Adrenal gland (tissue), 12 donors: ENCODE results near the gene KIF5C. TPM values are rescaled to one million over a fixed set of nuclear protein-coding genes. Genes with fewer than 3 reads are reported as not detected.

Source experiments
- DNase-seq, 7 donors: peaks; one replicate each; pipeline ENCODE4 v3.0.0-alpha.2; 2019 to 2020
- H3K27ac ChIP-seq, 5 donors: fragments of 200-600 bp; sonication (generic) in 4 of 5; 1 replicate in 3 of 5; 2 replicates in 2 of 5; pipeline versions ENCODE4 v1.5.1 to v1.8.0; 2016 to 2020; ENCODE audit warnings: mild to moderate bottlenecking in 1 of 5
- H3K27me3 ChIP-seq: fragments of 200-600 bp; 2 replicates; pipeline ENCODE4 v1.8.0; 2021
- H3K36me3 ChIP-seq, 2 donors: fragments of 200-600 bp; replicated peaks in 1 of 2; 1 replicate in 1 of 2; 2 replicates in 1 of 2; pipeline versions ENCODE4 v1.5.1 to v1.8.0; 2018 to 2022
- H3K4me1 ChIP-seq, 2 donors: fragments of 200-600 bp; replicated peaks in 1 of 2; 1 replicate in 1 of 2; 2 replicates in 1 of 2; pipeline versions ENCODE4 v1.5.1 to v1.8.0; 2018 to 2021
- H3K4me3 ChIP-seq, 4 donors: fragments of 200-600 bp; sonication (generic) in 3 of 4; one replicate each; pipeline ENCODE4 v1.5.1; 2016 to 2018
- H3K9me3 ChIP-seq, 3 donors: fragments of 200-600 bp; sonication (generic) in 1 of 3; replicated peaks in 1 of 3; 1 replicate in 2 of 3; 2 replicates in 1 of 3; pipeline versions ENCODE4 v1.5.1 to v1.8.0; 2016 to 2021
- POLR2A ChIP-seq, 2 donors: fragments of 450-650 bp; IDR thresholded peaks; one replicate each; pipeline ENCODE4 v1.6.1; 2017; ENCODE audit warnings: antibody characterized with exemption in 2 of 2, mild to moderate bottlenecking in 2 of 2, moderate library complexity in 1 of 2
- WGBS, 4 donors: extraction: QIAGEN DNeasy Blood & Tissue Kit in 2 of 4; methylation state at CpG; one replicate each; pipeline versions ENCODE4 v1.1.5 to v1.1.7; 2013 to 2017; 5-methylcytosine and 5-hydroxymethylcytosine counted together
- intact Hi-C, 2 donors: fragments of 100-400 bp; cut with DNase I; formaldehyde crosslinking; loops; one replicate each; pipeline versions ENCODE4 v1.14.1 to v1.15.0; 2022 to 2023
- polyA plus RNA-seq, 3 donors: library from polyadenylated mRNA; stranded (reverse); fragments of 200-250 nt in 2 of 3; fragments of 350-450 nt in 1 of 3; fragmentation: Illumina TruSeq in 1 of 3; extraction: RNeasy Lipid Tissue Mini Kit (QIAGEN cat#74804) in 1 of 3; gene quantifications; one replicate each; pipeline ENCODE4 v1.2.3, GENCODE V29; 2013 to 2014
- total RNA-seq, 9 donors: library from RNA; depleted of rRNA in 4 of 9; stranded (reverse); fragments of >200 nt in 4 of 9; fragments of 120-200 nt in 1 of 9; fragmentation: NEBNext Ultra II Directional in 1 of 9; extraction: Animal tissue kit (Norgen Biotek cat#: 25700) in 1 of 9; gene quantifications; one replicate each; pipeline versions ENCODE4 v1.1.0 to v1.2.4, GENCODE V29; 2013 to 2023
- TF ChIP-seq, protein P1 (sequence below), 6 experiments: fragments of 450-650 bp in 4 of 6; fragments of 200-600 bp in 2 of 6; sonication (generic) in 1 of 6; IDR thresholded peaks; 1 replicate in 5 of 6; 2 replicates in 1 of 6; pipeline versions ENCODE4 v1.5.1 to v1.8.0; 2016 to 2021; ENCODE audit warnings: antibody characterized with exemption in 6 of 6, mild to moderate bottlenecking in 2 of 6, moderate library complexity in 1 of 6
- donor health status: healthy with polysubstance abuse.
- donor health status: Bipolar disorder and iron deficiency.
- donor health status: DM: yes; HTN: yes; CAD: no.
- donor health status: DM: no; HTN: no; CAD: no.
- donor health status: DM: no; HTN: no; CAD: no.
- donor health status: DM: yes; HTN: yes; CAD: no.

KIF5C gene
- total and polyA plus RNA-seq, 12 donors: 9.1 to 62.1 (median 19.3) TPM

DNA sequence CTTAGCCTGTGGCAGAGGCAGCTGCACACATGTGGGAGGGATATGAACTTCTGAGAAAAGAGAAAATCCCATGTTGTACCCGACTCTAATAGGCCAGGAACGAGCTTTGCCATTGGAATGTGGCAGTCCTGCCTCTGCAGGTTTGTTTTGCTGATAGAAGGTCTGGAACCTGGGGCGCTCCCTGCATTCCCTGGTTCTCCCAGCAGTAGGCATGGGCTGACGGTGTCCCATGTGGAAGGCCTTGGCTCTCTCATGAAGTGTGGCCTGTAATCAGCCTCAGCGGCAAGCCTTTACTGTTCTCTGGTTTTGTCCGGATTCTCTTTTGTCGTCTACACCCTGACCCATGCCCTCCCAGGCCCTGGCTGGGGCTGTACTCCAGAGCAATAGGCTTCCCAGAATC is 72.3 kb downstream of the KIF5C start:
- H3K27ac ChIP-seq: no peak overlapping the region
- DNase-seq: no peak
- intact Hi-C loops: no loop called here
- no peaks in the 10 kb centered on the region for H3K9me3 ChIP-seq
- TF ChIP-seq POLR2A (IDR thresholded peaks at IDR 0.05): no peak
- TF ChIP-seq, protein P1, sequence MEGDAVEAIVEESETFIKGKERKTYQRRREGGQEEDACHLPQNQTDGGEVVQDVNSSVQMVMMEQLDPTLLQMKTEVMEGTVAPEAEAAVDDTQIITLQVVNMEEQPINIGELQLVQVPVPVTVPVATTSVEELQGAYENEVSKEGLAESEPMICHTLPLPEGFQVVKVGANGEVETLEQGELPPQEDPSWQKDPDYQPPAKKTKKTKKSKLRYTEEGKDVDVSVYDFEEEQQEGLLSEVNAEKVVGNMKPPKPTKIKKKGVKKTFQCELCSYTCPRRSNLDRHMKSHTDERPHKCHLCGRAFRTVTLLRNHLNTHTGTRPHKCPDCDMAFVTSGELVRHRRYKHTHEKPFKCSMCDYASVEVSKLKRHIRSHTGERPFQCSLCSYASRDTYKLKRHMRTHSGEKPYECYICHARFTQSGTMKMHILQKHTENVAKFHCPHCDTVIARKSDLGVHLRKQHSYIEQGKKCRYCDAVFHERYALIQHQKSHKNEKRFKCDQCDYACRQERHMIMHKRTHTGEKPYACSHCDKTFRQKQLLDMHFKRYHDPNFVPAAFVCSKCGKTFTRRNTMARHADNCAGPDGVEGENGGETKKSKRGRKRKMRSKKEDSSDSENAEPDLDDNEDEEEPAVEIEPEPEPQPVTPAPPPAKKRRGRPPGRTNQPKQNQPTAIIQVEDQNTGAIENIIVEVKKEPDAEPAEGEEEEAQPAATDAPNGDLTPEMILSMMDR (IDR thresholded peaks at IDR 0.05): no peak
- 92 to 95% (median 94%) methylated on average over 7 of the region's 7 CpGs for WGBS, 4 donors
- no peaks in the 10 kb centered on the region for H3K27me3 ChIP-seq
- no peaks in the 10 kb centered on the region for H3K4me1 ChIP-seq
- H3K36me3 ChIP-seq: peaks cover 0 to 4% of the 10 kb centered on the region in 2 donors
- no peak overlapping the region for H3K4me3 ChIP-seq

DNA sequence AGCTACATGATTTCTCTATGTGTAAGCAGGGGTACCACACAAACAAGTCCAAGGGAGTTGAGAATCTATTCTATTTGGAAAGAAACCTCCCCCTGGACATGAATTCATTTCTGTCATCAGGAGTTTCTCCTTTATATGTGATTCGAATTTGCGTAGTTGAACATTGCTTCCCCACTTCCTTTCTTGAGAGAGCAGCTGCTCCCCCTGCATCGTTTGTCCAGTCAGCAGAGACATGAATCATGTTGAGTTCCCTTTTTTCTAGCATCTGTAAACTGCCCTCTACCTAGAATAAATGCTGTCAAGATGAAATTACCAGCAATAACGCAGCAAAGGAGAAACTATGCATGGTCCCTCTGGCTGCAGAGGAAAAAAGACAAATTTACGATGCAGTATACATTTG is 73.8 kb downstream of the KIF5C start:
- Histone ChIP-seq H3K27me3 (no peaks in the 10 kb centered on the region), H3K9me3 (no peaks in the 10 kb centered on the region), H3K27ac (no peak overlapping the region), H3K36me3 (peaks cover 0 to 4% of the 10 kb centered on the region in 2 donors), H3K4me3 (no peak overlapping the region), H3K4me1 (no peaks in the 10 kb centered on the region)
- no peak for TF ChIP-seq POLR2A (IDR thresholded peaks at IDR 0.05)
- TF ChIP-seq, protein P1 (IDR thresholded peaks at IDR 0.05): no peak
- WGBS, 4 donors: 52 to 63% (median 57%) methylated on average over 5 of the region's 5 CpGs
- DNase-seq: no peak
- intact Hi-C loops: no loop called here

DNA sequence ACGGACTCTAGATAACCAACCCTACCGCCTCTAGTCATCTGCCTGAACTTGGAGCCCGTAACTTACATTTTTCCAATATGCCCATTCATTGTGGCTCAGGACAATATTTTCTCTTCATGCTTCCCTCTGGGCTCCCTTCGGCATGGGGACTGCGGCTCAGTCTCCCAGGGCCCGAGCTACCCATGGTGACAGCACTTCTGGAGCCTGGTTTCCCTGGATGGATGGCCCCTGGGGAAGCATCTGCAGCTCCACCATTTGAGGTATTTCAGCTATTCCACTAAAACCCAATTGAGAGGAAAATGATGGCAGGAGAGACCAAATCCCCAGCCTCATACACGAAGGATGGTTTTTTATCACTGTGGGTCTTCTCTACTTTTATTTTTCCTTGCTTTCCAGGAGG is 74.3 kb downstream of the KIF5C start:
- intact Hi-C loops: no loop called here
- Histone ChIP-seq H3K27me3 (no peaks in the 10 kb centered on the region), H3K4me1 (no peaks in the 10 kb centered on the region), H3K9me3 (no peaks in the 10 kb centered on the region), H3K4me3 (no peak overlapping the region), H3K27ac (no peak overlapping the region), H3K36me3 (peaks cover 0 to 4% of the 10 kb centered on the region in 2 donors)
- TF ChIP-seq POLR2A (IDR thresholded peaks at IDR 0.05): no peak
- TF ChIP-seq, protein P1 (IDR thresholded peaks at IDR 0.05): no peak
- 77 to 91% (median 84%) methylated on average over 7 of the region's 7 CpGs for WGBS, 4 donors
- DNase-seq: no peak

DNA sequence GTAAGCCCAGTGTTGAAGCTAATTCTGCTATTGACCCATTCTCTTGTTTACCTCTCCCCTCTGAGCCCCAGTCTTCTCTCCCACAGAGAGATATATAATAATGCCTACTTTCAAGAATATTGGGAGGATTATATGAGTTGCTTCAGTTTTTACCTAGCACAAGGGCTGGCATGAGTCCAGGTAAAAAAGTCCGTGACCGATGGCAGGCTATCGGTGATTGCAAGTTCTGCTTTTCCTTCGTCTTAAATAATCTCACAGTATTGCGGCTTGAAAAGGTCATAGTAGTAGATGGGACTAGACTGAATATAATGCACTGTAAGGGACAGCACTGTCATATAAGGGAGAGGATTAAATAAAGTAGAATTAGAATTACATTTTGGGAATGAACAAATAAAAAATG is 77.6 kb downstream of the KIF5C start:
- peaks cover 0 to 4% of the 10 kb centered on the region in 2 donors for H3K36me3 ChIP-seq
- H3K4me1 ChIP-seq: no peaks in the 10 kb centered on the region
- TF ChIP-seq, protein P1 (IDR thresholded peaks at IDR 0.05): no peak
- no peak for TF ChIP-seq POLR2A (IDR thresholded peaks at IDR 0.05)
- no peak overlapping the region for H3K27ac ChIP-seq
- WGBS, 4 donors: 77 to 82% (median 78%) methylated on average over 5 of the region's 5 CpGs
- intact Hi-C loops: no loop called here
- no peaks in the 10 kb centered on the region for H3K27me3 ChIP-seq
- H3K9me3 ChIP-seq: no peaks in the 10 kb centered on the region
- no peak for DNase-seq
- H3K4me3 ChIP-seq: no peak overlapping the region
